NB4 (cell line): Measurements from ENCODE around the gene ADGRL3.

Experiments
- MYC ChIP-seq: IDR thresholded peaks from 2 replicates; pipeline ENCODE4 v1.6.1; 2011; ENCODE audit warnings: low read depth, low read length
- TF ChIP-seq, protein P1 (sequence below): IDR thresholded peaks from one replicate; pipeline ENCODE4 v1.5.1; 2012; ENCODE audit warnings: low read depth, low read length

DNA sequence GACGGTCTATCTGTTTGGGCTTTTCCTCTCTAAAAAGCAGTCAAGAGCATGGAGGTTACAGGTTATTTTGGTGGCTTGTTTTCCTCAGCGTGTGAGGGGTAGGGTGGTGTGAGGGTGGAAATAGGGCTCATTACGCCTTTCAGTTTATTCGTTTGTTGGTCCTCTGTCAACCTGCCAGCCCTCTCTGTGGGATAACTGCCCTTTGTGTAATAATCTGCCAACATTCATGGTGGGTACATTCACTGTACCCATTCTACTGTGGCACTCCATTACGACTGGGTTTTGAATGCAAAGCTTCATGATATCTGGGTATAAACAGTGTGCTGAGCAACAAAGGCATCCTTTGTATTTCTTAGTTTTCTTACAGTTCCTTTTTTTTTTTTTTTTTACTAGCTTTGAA lies 136.4 kb downstream of the ADGRL3 start:
- TF ChIP-seq, protein P1, sequence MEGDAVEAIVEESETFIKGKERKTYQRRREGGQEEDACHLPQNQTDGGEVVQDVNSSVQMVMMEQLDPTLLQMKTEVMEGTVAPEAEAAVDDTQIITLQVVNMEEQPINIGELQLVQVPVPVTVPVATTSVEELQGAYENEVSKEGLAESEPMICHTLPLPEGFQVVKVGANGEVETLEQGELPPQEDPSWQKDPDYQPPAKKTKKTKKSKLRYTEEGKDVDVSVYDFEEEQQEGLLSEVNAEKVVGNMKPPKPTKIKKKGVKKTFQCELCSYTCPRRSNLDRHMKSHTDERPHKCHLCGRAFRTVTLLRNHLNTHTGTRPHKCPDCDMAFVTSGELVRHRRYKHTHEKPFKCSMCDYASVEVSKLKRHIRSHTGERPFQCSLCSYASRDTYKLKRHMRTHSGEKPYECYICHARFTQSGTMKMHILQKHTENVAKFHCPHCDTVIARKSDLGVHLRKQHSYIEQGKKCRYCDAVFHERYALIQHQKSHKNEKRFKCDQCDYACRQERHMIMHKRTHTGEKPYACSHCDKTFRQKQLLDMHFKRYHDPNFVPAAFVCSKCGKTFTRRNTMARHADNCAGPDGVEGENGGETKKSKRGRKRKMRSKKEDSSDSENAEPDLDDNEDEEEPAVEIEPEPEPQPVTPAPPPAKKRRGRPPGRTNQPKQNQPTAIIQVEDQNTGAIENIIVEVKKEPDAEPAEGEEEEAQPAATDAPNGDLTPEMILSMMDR: no peak
- TF ChIP-seq MYC: no peak
